GM18870 (cell line): Measurements from ENCODE around the gene LRRC3B.

Experiments used
- ATAC-seq: cut with Tn5 transposase; IDR thresholded peaks from one replicate; pipeline ENCODE4 v1.9.1; 2021; ENCODE audit warnings: moderate library complexity; ENCODE audit not compliant: unreplicated experiment

LRRC3B gene

DNA sequence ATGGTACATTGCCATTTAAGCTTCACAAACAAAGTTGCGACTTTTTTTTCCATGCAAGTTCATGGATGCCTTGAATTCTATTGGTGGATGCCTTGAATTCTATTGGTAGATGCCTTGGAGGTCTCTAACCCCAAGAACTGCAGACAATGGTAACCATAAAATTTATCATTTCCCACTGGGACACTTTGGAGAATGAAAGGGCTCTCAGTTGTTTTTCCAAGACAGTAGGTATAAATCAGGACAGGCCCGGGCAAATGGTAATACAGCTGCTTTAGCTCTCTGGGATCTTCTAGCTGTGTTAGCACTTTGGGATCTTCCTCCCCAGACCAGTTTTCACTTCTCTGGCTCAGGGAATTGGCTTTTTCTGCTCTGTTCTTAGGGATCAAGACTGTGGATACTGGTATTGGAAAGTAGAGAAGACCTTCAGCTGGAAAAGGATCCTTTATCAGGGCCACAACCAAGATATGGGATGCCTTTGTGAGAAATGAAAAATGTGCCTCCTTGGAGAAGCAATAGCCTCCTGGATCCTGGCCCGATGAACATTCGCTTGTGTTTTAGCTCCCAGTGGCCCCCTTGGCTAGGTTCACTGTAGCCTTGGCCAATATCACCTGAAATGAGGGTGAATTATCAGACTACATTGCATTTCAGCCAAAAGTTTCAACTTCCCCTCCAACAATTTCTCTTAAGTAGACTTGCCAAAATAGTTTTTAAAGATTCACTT is 8.3 kb downstream of the LRRC3B start:
- ATAC-seq, result no peak

DNA sequence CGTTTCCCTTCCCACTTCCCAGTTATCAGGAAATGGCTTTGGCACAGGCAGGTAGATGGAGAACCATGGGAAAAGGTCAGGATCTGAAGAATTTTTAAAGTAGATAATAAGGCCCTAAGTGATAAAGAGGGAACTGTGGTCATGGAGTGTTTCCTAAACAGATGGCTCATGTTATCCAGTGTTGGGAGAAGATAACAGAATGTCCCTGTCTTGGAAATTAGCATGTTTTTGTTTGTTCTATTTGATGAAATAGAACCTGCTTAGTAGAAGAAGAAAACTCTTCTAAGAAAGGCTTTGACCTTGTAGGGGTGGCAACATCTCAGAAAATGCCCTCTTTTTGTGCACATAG is 8.8 kb downstream of the LRRC3B start:
- no peak for ATAC-seq

DNA sequence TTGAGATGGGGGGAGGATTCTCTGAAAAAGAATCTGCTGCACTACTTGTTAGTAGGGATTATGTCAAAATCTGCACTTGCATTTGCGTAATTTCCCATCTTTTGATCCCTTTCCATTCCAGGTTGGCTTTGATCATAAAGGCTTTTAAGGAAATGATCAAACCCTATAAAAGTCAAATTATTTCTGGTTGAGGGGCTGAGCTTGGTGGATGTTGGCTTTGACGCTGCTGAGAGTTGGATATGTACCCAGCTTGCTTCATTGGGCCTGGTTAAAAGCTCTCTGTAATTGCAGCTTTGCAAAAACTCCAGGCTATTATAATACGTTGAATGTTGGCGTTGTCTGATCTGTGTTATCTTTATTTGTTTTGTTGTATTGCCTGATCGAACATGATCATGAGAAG is 12.0 kb downstream of the LRRC3B start:
- no peak for ATAC-seq

DNA sequence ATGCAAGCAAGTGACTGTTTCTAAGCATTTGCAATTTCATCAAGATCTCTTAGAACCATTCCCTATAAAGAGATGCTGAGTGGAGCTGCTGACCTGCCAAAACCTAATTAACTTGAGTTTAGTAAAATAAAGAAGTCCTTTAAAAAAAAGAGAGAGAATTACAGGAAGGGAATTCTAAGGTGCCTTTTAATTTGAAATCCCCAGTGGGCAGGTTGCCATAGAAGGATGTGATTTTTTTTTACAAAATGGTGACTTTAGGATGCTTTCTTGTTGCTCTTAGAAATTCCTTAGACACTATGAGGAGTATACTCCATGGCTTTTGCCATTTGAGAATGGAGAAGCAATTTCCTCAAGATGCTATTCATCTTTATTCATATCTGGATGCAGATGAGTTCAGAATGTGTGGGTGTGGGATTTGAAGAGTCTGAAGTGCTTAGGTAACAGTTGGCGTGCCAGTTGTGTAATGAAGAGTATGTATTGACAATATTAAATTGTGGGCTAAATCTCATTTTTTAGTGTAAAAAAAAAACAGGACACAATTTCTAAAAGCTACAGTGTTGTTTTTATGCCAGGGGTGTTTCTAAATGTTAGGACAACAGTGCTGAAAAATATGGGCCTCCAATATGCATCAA is 13.6 kb downstream of the LRRC3B start:
- ATAC-seq, result no peak

DNA sequence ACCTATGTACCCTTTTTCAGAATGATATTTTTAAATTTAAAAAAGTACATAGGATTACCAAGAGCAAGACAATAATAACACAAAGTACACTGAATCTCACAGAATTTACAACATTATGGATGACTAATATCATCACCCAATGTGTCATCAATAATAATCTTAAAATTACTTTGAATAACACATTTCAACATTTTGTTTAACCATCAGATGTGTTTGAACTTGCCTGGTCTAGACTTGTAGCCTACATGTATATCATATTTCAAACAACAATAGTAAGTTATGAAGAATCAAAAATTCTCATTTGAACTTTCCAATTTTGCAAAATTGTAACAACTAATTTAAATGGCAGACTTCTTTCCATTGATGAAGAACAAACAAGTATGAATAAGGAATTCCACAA is 15.1 kb downstream of the LRRC3B start:
- no peak for ATAC-seq

DNA sequence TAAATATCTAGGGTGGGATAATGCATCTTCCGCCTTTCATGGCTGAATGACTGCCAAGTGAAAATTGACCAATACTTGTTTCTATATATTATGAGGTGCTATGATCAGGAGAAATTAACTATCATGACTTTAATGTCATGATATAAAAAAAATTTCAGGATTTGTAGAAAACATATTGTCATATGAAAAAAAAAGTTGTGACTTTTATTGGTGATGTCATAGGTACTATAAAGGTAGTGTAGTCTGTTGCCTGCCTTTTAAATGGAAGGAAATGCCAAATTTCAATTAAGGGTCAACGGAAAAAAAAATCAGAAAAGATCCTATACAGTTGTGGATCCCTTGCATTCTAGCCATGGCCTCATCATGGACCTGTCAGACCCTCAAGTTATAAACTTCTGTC is 15.5 kb downstream of the LRRC3B start:
- ATAC-seq, result no peak

DNA sequence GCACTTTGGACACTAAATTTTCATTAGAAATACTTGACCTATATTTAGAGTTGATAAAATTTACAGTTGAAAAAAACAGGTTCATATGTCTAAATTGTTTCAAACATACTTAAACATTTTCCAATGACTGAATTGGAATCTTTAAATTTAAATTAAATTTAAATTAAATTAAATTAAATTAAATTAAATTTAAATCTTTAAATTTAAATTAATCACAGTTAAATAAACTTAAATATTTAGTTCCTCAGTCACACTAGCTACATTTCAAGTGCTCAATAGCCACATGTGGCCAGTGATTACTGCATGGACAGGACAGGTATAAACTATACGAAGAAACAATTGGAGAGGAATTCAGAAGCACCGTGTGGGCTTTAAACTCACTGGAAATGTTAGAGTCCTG is 16.8 kb downstream of the LRRC3B start:
- ATAC-seq, result no peak

DNA sequence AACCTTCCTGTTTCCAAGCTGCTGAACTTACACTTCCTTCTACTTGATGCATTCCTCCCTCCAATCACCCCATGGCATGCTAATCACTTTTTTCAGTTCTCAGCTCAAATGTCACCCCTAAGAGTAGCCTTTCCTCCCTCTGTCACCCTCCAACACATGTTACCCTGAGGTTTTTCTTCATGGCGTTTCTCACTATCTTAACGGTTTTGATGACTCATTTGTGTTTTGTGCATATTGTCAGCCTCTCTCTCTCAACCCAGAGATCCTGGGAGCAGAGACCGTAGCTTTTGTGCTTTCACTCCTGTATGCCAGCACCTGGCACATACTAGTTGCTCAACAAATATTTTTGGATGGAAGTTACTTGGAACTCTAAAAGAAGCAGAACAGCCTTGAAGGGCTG is 24.5 kb downstream of the LRRC3B start:
- ATAC-seq, result no peak

DNA sequence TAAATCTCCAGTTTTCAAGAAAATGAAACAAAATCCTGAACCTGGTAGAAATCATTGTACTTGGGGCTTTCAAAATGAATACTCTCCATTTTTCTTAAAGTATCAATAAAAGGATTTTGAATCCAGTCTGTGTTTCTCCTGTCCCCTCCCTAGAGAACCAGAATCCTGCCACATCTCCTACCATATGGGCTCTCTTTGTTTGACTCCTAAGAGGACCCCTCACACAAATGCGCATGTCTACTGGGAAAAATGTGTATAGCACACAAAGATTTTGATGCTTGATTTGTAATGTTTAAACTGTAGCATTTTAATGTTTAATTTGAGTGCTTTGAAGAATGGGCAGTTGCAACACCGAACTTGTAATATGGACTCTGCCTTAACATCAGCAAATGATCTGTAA is 25.9 kb downstream of the LRRC3B start:
- no peak for ATAC-seq

DNA sequence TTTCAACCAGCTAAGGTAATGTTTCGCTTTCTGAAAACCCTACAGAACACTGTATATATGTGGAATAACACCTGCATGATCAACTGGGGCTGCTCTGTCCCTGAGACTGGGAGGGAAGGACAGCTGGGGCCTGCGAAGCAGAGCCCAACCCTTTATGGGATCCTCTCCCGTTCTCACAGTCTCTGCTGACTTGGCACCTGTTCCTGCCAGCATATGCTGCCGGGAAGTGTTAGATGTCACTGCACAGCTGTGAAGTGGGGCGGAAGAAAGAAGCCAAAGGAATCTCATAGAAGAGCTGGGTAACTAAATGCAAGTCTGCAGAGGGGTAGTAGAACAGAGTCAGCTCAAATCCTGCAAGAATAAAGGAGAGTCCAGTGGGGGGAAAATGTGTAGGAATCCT is 29.6 kb downstream of the LRRC3B start:
- ATAC-seq, result no peak

DNA sequence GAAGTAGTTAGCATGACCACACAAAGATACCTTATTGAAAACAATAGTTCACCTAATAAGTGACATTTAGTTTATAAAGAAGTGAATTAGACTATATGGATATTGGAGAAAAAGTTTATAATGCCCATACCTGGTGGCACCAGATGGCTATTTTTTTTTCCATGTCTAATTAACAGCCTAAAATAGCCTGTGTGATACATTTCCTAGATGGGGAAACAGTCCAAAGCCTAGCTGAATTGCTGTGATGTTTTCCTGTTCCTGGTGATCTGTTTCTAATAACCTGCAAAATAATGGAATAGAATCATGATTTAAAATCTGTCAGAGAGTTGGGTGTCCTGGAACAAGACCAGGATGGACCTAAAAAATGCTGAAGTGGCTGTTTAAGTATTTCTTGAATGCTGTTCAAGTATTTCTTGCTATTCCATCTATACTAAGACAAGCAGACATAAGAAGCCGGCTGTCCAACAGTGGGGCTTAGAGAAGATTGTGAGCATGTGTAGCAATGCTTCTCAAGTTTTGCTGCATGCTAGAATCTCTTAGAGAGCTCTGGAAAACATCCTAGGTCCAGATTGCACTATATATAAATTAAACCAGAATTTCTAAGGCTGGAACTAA is 31.3 kb downstream of the LRRC3B start:
- ATAC-seq, result no peak

DNA sequence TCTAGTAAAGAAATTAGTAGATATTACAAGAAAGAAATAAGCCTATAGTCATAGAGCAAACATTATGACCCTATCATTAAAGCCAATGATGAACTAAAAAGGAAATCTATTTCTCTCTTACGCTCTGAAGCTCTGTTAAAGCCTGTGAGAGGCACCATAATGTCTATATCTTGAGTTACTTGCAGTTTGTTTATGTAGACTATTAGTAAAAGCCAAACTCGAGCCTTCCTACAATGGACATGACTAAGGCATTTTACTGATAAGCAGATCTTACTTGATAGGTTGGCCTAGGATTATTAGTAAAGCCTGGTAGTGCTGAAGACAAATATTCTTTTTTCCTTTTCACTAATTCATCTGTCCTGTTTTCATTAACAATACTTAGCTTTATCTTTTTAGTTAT is 32.7 kb downstream of the LRRC3B start:
- ATAC-seq, result no peak

DNA sequence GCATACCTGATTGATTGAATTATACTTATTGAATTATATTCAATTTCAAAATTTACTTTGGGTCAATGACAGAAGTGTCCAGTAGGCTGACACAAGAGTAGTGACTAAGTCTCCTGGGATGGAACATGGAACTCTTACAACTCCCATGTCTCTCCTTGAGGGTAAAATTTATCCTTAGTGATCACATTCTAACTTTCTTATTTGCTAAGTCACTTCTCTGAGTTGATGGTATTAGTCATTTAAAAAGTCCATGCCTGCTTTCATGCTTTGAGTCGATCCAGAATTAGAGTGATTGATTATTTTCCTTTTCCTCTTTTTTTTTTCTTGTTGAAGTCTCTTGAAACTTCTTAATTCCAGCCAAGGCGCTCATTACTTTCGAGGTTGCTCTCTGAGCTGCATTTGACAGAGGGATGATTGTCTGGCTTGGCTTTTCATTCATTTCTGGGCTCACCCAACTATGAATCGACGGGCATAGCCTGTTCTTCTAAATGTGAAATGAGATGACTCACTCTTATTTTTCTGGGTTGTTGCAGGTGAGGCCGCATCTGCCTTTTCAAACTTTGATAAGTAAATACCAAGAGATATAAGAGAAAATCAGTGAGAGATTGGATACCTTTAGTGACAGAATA is 34.9 kb downstream of the LRRC3B start:
- ATAC-seq, result no peak

DNA sequence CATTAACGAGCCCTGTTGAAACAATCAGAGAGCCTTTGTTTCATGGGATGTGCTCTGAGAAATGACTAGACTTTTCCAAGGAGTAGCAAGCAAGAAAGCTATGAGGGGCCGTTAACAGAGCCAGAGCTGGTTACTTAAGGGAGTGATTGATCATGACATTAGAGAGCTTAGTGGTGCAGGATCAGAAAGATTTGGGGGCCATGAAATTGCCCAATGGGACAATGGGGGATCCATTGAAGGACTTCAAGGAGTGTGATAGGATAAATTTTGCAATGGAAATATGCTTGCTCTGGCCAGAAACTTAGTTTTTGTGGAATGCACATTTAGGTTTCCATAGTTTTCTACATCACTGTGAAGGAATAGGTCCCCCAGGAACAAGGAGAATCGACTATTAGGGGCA is 45.6 kb downstream of the LRRC3B start:
- no peak for ATAC-seq

DNA sequence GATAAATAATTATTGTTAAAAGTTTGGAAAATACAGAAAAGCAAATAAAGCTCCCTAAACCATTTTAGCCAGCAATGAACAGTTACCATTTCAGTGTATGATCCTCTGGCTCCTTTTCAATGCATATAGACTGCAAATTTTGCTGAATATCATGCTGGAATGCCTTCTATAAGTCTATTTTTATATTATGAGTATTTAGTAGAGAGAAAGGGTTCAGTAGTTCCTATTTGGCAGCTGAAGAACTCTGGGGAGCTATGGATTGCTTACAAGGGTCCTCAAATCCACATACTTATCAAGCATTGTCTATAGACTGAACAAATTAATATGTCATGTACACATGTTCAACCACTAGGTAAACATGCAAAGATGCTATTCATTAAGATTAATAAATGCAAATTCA is 46.1 kb downstream of the LRRC3B start:
- ATAC-seq, result no peak

DNA sequence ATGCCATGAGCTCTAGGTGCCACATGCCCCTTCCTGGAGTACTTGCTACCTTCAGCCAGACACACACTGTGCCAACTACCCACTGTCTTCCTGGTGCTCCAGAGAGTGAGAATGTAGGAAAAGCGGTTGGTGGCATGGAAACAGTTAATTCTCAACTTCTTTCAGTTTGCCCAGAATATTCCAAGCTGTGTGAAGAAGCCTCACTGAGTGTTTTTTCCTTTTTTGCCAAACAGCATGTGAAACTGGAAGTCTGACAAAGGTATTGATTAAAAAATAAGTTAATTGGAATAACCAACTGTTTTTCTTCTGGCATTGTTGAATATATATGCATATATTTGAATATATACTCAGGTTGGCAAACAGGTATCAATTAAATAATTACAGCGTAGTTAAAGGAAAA is 52.8 kb downstream of the LRRC3B start:
- no peak for ATAC-seq

DNA sequence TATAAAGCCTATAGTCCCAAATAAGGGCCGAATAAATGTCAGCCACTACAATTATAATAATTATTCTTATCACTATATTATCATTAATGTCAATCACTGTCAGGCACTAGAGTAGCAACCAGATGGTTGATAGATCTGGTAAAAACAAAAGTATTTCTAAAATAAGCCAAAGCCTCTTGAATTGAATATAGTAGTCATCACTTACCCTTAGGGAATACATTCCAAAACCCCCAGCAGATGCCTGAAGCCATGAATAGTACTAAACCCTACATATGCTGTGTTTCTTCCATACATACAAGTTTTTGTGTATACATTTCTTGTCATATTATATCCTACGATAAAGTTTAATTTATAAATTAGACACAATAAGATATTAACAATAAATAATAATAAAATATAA is 59.1 kb downstream of the LRRC3B start:
- no peak for ATAC-seq

DNA sequence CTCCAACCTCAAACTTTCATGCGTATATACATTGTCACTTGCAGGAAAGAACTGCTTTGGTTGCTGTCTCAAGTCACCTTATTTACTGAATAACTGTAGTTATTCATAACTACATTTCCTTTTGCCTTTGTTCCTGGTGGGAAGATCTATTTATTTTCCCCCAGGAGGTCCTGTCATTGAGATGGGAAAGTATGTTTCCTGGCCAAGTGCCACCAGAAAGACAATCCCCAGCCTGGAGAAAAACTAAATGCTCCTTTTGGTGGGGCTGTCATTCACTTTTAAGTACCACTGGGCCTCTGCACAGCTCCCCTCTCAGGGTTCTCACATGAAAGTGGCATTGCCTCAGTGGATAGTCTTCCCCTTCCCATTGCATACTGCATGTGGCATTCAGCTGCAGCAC is 59.8 kb downstream of the LRRC3B start:
- ATAC-seq, result no peak

DNA sequence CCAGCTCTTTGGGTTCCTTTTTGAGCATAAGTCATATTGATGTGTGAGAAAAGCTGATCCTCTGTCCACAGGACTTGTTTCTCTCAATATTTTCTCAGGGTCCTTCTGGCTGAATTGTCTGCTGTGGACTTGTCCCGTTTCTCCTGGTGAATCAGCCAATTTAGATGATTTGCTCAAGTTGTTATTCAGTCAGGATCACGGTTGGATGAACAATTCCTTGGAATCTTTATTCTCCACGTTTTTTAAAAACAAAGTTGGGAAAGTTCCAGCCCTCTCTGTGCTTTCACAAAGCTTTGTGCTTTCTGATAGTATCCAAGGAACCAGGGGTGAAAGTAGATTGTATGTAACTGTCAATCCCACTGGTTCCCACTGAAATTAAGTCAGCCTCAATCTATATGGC is 61.3 kb downstream of the LRRC3B start:
- ATAC-seq, result no peak

DNA sequence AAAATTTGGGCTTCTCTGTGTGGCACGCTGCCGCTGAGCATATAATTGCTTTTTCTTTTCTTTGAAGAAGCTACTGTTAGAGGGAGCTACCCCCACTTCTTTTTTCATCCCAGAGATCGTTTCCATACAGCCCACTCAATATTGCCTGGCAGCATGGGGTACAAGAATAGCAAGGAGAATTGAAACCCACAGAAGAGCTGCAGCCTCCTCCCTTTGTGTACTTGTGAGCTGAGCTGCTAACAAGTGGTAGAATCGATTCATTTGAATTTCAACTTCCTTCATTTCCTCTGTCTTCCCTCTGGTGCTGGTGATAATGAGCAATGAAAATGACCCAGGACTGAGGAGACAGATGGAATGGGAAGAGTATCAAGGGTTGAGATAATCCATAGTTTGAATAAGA is 64.9 kb downstream of the LRRC3B start:
- no peak for ATAC-seq

DNA sequence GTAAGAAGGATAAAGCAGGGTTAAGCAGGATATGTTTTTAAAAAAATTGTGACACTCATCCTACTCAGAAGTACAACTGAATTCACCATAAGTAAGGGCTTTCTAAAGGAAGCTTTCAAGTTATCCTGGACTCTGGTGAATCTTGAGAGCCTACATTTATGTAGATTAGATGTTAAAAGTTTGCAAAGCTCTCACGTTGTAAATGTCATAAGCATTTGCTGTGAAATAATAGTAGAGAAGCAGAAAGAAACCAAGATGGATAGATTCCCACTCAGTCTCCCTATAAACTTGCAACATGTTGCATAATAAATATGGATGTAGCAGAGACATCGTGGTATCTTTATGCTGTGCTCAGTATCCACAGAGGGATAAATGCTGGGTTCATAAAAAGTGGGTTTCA is 77.0 kb downstream of the LRRC3B start:
- ATAC-seq, result no peak

DNA sequence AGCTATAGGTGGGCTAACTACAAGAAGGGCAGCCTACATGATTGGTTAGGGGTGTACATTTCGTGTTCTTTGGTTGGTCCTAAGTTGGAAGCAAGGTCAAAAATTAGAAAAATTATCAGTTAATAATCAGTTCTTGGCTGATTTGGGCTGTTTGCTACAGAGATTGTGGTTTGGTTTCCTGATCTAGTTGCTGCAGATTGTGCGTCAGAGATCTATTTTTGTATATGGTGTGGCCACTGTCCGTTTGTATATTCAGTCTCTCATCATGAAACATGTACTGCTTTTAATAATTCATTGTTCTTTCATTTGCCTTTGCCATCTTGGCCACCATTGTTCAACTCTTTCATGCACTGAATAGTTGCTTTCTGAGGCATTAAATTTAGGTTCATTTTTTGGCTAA is 80.9 kb downstream of the LRRC3B start:
- ATAC-seq, result no peak
